GM23338 (cell line): ENCODE measurements around the gene ACAD11. TPM values are rescaled to one million over a fixed set of nuclear protein-coding genes. Genes with fewer than 3 reads are reported as not detected.

Experiments
- ATAC-seq: fragments of 200-7000 bp; cut with Tn5 transposase; 3 replicates; pipeline ENCODE4 v1.9.1; 2020
- DNase-seq: peaks from one replicate; pipeline ENCODE4 v3.0.0-alpha.2; 2015; ENCODE audit warnings: low spot score
- H2AFZ ChIP-seq: fragments of 200-600 bp; sonication (generic); 2 replicates; pipeline ENCODE4 v1.8.0; 2016; ENCODE audit warnings: antibody characterized with exemption, mild to moderate bottlenecking, moderate library complexity
- H3F3A ChIP-seq: fragments of 200-600 bp; sonication (generic); replicated peaks from 2 replicates; pipeline ENCODE4 v1.8.0; 2017; ENCODE audit warnings: antibody characterized with exemption, mixed run types, low read depth
- H3K27ac ChIP-seq: fragments of 200-600 bp; sonication (generic); 2 replicates; pipeline ENCODE4 v1.6.1; 2016; ENCODE audit warnings: low read depth
- H3K27me3 ChIP-seq: fragments of 200-600 bp; sonication (generic); 2 replicates; pipeline ENCODE4 v1.8.0; 2016; ENCODE audit warnings: mild to moderate bottlenecking, mixed run types, moderate library complexity; ENCODE audit not compliant: insufficient read depth
- H3K36me3 ChIP-seq: fragments of 200-600 bp; sonication (generic); 2 replicates; pipeline ENCODE4 v1.8.0; 2016; ENCODE audit warnings: mild to moderate bottlenecking; ENCODE audit not compliant: insufficient read depth
- H3K4me1 ChIP-seq: fragments of 200-600 bp; sonication (generic); 2 replicates; pipeline ENCODE4 v1.8.0; 2016; ENCODE audit warnings: mild to moderate bottlenecking, moderate library complexity; ENCODE audit not compliant: insufficient read depth
- H3K4me2 ChIP-seq: fragments of 200-600 bp; sonication (generic); 2 replicates; pipeline ENCODE4 v1.7.1; 2017; ENCODE audit warnings: mixed run types
- H3K4me3 ChIP-seq: fragments of 200-600 bp; sonication (generic); 2 replicates; pipeline ENCODE4 v1.6.1; 2016; ENCODE audit warnings: mixed run types
- H3K79me2 ChIP-seq: fragments of 200-600 bp; sonication (generic); replicated peaks from 2 replicates; pipeline ENCODE4 v1.8.0; 2017; ENCODE audit warnings: mild to moderate bottlenecking; ENCODE audit not compliant: insufficient read depth
- H3K9me2 ChIP-seq: fragments of 200-600 bp; sonication (generic); 2 replicates; pipeline ENCODE4 v1.8.0; 2017; ENCODE audit not compliant: insufficient read depth
- H4K20me1 ChIP-seq: fragments of 200-600 bp; sonication (generic); replicated peaks from 2 replicates; pipeline ENCODE4 v1.8.0; 2017; ENCODE audit warnings: mild to moderate bottlenecking; ENCODE audit not compliant: insufficient read depth
- H3K27ac Mint-ChIP-seq: 2 replicates; pipeline ENCODE4 v1.8.0; 2020; ENCODE audit warnings: inconsistent platforms, mild to moderate bottlenecking, moderate library complexity, mixed read lengths
- H3K27me3 Mint-ChIP-seq: 3 replicates; pipeline ENCODE4 v1.8.0; 2022; ENCODE audit warnings: low read depth, mild to moderate bottlenecking, moderate library complexity, mixed read lengths, inconsistent platforms; ENCODE audit not compliant: insufficient read depth, poor library complexity
- H3K36me3 Mint-ChIP-seq: 3 replicates; pipeline ENCODE4 v1.8.0; 2021; ENCODE audit warnings: low read depth, mild to moderate bottlenecking, inconsistent platforms, moderate library complexity, mixed read lengths
- H3K4me1 Mint-ChIP-seq: 3 replicates; pipeline ENCODE4 v1.8.0; 2020; ENCODE audit warnings: mild to moderate bottlenecking, inconsistent platforms, mixed read lengths
- H3K4me3 Mint-ChIP-seq: 3 replicates; pipeline ENCODE4 v1.8.0; 2021; ENCODE audit warnings: moderate library complexity, mild to moderate bottlenecking, inconsistent platforms, mixed read lengths
- H3K9me3 Mint-ChIP-seq: 3 replicates; pipeline ENCODE4 v1.8.0; 2020; ENCODE audit warnings: moderate library complexity, mild to moderate bottlenecking, inconsistent platforms, mixed read lengths
- CREB1 ChIP-seq: fragments of 250-450 bp; sonication (Bioruptor Pico); IDR thresholded peaks from 2 replicates; pipeline ENCODE4 v1.5.0; 2020; ENCODE audit warnings: low read depth, mild to moderate bottlenecking, moderate library complexity
- ETS1 ChIP-seq: IDR thresholded peaks from 2 replicates; pipeline ENCODE4 v1.6.1; 2016; ENCODE audit warnings: antibody characterized with exemption
- EZH2 ChIP-seq: fragments of 200-600 bp; sonication (generic); IDR thresholded peaks from one replicate; pipeline ENCODE4 v1.8.0; 2017; ENCODE audit warnings: antibody characterized with exemption, mild to moderate bottlenecking, low read depth; ENCODE audit not compliant: unreplicated experiment
- EZH2phosphoT487 ChIP-seq: fragments of 200-600 bp; sonication (generic); IDR thresholded peaks from one replicate; pipeline ENCODE4 v1.8.1; 2018; ENCODE audit warnings: antibody characterized with exemption; ENCODE audit not compliant: unreplicated experiment
- JUNB ChIP-seq: IDR thresholded peaks from one replicate; pipeline ENCODE4 v1.6.1; 2016; ENCODE audit warnings: antibody characterized with exemption; ENCODE audit not compliant: unreplicated experiment
- NANOG ChIP-seq: IDR thresholded peaks from 2 replicates; pipeline ENCODE4 v1.6.1; 2016; ENCODE audit warnings: antibody characterized with exemption, borderline replicate concordance
- POLR2AphosphoS5 ChIP-seq: IDR thresholded peaks from 2 replicates; pipeline ENCODE4 v1.6.1; 2016; ENCODE audit warnings: antibody characterized with exemption, low read depth
- STAT1 ChIP-seq: IDR thresholded peaks from one replicate; pipeline ENCODE4 v1.6.1; 2016; ENCODE audit warnings: antibody characterized with exemption; ENCODE audit not compliant: unreplicated experiment
- ZNF114 ChIP-seq: fragments of 250-450 bp; sonication (Bioruptor Pico); IDR thresholded peaks from 2 replicates; pipeline ENCODE4 v1.5.0; 2020; ENCODE audit warnings: mild to moderate bottlenecking, moderate library complexity
- ZNF331 ChIP-seq: fragments of 250-450 bp; sonication (Bioruptor Pico); IDR thresholded peaks from 2 replicates; pipeline ENCODE4 v1.5.0; 2020; ENCODE audit warnings: low read depth, mild to moderate bottlenecking, moderate library complexity
- polyA plus RNA-seq: library from polyadenylated mRNA; unstranded; fragments of >200 nt; fragmentation: Nextera tagmentation; extraction: Ambion mirVana; gene quantifications from 2 replicates; pipeline ENCODE4 v1.2.1, GENCODE V29; 2016
- total RNA-seq: library from RNA; depleted of rRNA; stranded (reverse); fragments of >200 nt; shearing (Covaris generic); gene quantifications from 2 replicates; pipeline ENCODE4 v1.2.3, GENCODE V29; 2014
- TF ChIP-seq, protein P1 (sequence below), 2 experiments: fragments of 200-600 bp in 1 of 2; sonication (generic) in 1 of 2; conservative IDR thresholded peaks; 2 replicates each; pipeline versions ENCODE4 v1.5.1 to v1.6.1; 2016 to 2017; ENCODE audit warnings: antibody characterized with exemption in 2 of 2, low read depth in 2 of 2, mild to moderate bottlenecking in 2 of 2, moderate library complexity in 1 of 2
- TF ChIP-seq, protein P2 (sequence below): IDR thresholded peaks from one replicate; pipeline ENCODE4 v1.6.1; 2018; ENCODE audit warnings: antibody characterized with exemption; ENCODE audit not compliant: unreplicated experiment

The ACAD11 gene
- total and polyA plus RNA-seq, 2 experiments from 2014 or later: 11.4 to 17.1 TPM

GRCh38 chr3:132542577-132542976 lies 117.0 kb downstream of the ACAD11 start (continued):
- TF ChIP-seq ETS1: no peak
- TF ChIP-seq EZH2: no peak
- no peak for TF ChIP-seq NANOG
- no peak for TF ChIP-seq CREB1
- no peak for TF ChIP-seq ZNF114 (CRISPR knock-in tag)
- TF ChIP-seq, protein P1, sequence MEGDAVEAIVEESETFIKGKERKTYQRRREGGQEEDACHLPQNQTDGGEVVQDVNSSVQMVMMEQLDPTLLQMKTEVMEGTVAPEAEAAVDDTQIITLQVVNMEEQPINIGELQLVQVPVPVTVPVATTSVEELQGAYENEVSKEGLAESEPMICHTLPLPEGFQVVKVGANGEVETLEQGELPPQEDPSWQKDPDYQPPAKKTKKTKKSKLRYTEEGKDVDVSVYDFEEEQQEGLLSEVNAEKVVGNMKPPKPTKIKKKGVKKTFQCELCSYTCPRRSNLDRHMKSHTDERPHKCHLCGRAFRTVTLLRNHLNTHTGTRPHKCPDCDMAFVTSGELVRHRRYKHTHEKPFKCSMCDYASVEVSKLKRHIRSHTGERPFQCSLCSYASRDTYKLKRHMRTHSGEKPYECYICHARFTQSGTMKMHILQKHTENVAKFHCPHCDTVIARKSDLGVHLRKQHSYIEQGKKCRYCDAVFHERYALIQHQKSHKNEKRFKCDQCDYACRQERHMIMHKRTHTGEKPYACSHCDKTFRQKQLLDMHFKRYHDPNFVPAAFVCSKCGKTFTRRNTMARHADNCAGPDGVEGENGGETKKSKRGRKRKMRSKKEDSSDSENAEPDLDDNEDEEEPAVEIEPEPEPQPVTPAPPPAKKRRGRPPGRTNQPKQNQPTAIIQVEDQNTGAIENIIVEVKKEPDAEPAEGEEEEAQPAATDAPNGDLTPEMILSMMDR (conservative IDR thresholded peaks at IDR 0.05; ENCODE audit: low read depth in 2 of 2): no peak
- TF ChIP-seq JUNB: no peak
- TF ChIP-seq EZH2phosphoT487: no peak
- TF ChIP-seq, protein P2, sequence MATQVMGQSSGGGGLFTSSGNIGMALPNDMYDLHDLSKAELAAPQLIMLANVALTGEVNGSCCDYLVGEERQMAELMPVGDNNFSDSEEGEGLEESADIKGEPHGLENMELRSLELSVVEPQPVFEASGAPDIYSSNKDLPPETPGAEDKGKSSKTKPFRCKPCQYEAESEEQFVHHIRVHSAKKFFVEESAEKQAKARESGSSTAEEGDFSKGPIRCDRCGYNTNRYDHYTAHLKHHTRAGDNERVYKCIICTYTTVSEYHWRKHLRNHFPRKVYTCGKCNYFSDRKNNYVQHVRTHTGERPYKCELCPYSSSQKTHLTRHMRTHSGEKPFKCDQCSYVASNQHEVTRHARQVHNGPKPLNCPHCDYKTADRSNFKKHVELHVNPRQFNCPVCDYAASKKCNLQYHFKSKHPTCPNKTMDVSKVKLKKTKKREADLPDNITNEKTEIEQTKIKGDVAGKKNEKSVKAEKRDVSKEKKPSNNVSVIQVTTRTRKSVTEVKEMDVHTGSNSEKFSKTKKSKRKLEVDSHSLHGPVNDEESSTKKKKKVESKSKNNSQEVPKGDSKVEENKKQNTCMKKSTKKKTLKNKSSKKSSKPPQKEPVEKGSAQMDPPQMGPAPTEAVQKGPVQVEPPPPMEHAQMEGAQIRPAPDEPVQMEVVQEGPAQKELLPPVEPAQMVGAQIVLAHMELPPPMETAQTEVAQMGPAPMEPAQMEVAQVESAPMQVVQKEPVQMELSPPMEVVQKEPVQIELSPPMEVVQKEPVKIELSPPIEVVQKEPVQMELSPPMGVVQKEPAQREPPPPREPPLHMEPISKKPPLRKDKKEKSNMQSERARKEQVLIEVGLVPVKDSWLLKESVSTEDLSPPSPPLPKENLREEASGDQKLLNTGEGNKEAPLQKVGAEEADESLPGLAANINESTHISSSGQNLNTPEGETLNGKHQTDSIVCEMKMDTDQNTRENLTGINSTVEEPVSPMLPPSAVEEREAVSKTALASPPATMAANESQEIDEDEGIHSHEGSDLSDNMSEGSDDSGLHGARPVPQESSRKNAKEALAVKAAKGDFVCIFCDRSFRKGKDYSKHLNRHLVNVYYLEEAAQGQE: no peak
- no peak for TF ChIP-seq POLR2AphosphoS5
- TF ChIP-seq STAT1: no peak
- TF ChIP-seq ZNF331: no peak

DNA sequence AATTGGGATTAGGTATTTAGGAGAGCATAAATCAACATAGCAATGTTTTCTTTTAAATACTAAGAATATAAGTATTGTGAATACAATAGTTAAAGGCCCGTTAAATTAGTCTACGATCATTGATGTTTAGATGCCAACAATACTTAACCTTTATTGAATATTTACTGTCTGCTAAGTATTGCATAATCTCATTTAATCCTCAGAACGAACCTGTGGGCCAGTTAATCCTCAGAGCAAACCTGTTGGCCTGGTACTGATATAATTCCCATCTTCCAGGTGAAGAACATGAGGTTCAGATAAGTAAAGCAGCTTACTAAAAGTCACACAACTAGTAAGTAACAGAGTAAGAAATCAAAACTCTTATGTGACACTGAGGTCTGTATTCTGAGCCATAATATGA lies 119.9 kb downstream of the ACAD11 start:
- DNase-seq: no peak
- H2AFZ ChIP-seq: no peak overlapping the region
- H3K4me2 ChIP-seq: no peak overlapping the region
- no peak overlapping the region for H3K27ac Mint-ChIP-seq
- no peaks in the 10 kb centered on the region for H3K9me2 ChIP-seq
- peaks cover 8% of the 10 kb centered on the region; the same call in 2 of the 3 replicates for H3K4me1 Mint-ChIP-seq
- no peak overlapping the region for H3K27ac ChIP-seq
- H3K27me3 ChIP-seq: no peaks in the 10 kb centered on the region
- H3K9me3 Mint-ChIP-seq: no peaks in the 10 kb centered on the region
- H3K4me1 ChIP-seq: no peaks in the 10 kb centered on the region
- no peaks in the 10 kb centered on the region for H4K20me1 ChIP-seq
- H3K27me3 Mint-ChIP-seq: peaks cover 3% of the 10 kb centered on the region
- H3K36me3 ChIP-seq: no peaks in the 10 kb centered on the region
- H3F3A ChIP-seq: no peaks in the 10 kb centered on the region
- H3K36me3 Mint-ChIP-seq: peaks cover 13% of the 10 kb centered on the region
- H3K4me3 Mint-ChIP-seq: no peak overlapping the region
- no peaks in the 10 kb centered on the region for H3K79me2 ChIP-seq
- no peak overlapping the region for H3K4me3 ChIP-seq
- no peak for ATAC-seq
- TF ChIP-seq ZNF331 (no peak), JUNB (no peak), ZNF114 (CRISPR knock-in tag) (no peak), ETS1 (no peak), CREB1 (no peak), NANOG (no peak)
